ENCODE measurements around the gene SLC29A1.
"Not testable (repeated sequence)": the region's sequence is repeated elsewhere in the genome, so short reads cannot be mapped to it uniquely, and the experiment has no call there.

The SLC29A1 gene

DNA sequence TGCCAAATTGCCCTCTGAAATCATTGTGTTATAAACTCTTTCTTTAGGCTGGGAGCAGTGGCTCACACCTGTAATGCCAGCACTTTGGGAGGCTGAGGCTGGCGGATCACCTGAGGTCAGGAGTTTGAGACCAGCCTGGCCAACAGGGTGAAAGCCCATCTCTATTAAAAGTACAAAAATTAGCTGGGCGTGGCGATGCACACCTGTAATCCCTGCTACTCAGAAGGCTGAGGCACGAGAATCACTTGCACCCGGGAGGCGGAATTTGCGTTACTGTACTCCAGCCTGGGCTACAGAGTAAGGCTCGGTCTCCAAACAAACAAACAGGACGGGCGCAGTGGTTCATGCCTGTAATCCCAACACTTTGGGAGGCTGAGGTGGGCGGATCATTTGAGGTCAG lies 27.0 kb upstream of the SLC29A1 start:
- not testable (repeated sequence) for DNase-seq

DNA sequence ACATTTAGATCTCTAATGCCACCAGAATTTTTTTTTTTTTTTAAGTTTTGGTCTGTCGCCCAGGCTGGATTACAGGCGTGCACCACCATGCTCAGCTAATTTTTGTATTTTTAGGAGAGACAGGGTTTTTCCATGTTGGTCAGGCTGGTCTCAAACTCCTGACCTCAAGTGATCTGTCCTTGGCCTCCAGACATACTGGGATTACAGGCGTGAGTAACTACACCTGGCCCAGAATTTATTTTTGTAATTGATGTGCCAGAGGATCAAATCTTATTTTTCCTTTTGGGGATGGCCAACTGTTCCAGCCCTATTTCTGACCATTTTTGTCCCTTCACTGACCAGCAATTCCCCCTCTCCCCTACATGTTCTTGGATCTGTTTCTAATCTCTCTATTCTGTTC lies 24.7 kb upstream of the SLC29A1 start:
- no peak for DNase-seq

GRCh38 chr6:44199883-44200282 lies 23.5 kb upstream of the SLC29A1 start:
- no peak for DNase-seq

GRCh38 chr6:44201200-44201599 lies 22.2 kb upstream of the SLC29A1 start:
- no peak for DNase-seq

DNA sequence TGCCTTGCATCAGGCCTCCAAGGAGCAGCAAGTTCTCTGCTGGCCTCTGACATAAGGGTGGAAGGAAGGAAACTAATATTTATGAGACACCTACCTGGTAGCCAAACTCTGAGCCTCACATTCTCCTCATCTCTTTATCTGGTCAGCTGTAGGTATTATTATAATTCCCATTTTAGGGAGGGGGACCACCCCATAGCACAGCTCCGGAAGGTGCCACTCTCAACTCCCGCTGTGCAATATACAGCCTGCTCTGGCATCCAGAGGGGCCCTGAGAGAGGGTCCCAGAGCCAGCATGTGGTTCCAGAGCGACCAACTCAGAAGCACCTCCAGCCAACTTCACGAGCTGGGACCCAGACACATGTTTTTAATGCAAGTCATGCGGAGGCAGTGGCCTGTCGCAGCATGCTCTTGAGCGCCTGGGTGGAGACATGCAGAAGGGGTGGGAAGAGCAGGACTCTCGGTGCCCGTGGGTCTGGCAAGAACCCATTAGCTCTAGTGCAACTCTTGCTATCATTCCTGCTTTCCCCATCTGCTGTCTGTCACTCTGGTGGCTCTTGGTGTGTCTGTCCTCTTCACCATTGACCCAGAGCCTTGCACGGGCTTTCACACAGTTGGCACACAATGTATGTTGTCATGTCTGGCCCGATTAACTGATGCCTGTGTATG lies 21.6 kb upstream of the SLC29A1 start:
- no peak for DNase-seq

DNA sequence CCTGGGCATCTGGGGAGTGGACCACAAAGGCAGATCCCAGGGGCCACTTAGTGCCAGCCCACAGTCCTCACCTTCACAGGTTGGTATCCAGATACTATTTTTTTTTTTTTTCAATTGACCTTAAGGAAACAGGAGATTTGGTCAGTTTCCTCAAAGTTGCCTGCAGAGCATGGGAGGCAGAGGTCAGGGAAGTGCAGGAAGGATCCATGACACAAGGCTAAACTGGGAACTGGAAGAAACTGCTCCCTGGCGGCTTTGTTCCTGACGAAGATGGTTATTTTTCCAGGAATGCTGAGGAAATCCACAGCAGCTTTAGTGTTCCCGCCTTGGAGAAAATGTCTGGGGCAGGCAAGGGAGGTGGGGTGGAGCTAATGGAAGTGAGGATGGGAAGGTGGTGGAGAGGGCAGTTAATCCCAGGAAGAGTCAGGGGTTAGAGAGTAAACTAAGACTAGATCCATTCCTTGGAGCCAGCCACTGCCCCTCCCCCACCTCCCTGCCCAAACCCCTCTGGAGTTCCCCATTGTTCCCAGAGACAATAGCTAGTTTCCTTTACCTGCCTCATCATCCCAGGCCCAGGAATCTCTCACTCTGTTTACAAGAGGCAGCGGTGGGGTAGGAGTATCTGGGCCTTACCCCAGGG lies 20.9 kb upstream of the SLC29A1 start:
- DNase-seq: no peak

DNA sequence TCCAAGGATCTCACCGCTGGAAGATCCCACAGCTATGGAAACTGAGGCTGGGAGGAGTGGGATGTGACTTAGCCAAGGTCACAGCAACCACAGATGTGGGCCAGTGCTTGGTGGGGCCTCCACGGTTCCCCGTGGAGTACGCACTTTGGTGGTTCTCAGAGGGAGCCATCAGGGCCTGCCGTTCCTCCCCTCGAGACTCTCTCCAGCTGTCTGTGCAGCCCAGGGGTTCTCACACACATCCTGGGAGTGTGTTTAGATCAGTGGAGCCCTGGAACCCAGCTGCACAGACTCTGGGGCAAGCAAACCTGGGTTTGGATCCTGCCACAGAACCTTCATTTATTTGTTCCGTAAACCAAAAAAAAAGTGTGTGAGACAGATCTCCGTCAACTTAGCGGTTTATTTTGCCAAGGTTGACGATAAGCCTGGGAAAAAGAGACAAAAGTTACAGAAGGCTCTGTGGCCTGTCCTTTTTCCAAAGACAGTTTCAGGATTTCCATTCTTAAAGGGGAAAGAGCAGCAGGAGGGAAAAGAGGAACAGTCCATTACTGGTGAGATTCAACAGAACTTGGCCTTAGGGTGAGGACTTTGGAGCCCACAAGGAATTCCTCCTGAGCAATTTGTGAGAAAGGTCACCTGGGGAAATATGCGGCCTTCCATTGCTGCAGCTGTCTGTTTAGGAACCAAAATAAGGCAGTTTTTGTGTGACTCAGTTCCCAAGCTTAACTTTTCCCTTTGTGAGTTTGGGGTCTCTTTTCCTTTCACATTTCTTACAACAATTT lies 20.2 kb upstream of the SLC29A1 start:
- no peak for DNase-seq

DNA sequence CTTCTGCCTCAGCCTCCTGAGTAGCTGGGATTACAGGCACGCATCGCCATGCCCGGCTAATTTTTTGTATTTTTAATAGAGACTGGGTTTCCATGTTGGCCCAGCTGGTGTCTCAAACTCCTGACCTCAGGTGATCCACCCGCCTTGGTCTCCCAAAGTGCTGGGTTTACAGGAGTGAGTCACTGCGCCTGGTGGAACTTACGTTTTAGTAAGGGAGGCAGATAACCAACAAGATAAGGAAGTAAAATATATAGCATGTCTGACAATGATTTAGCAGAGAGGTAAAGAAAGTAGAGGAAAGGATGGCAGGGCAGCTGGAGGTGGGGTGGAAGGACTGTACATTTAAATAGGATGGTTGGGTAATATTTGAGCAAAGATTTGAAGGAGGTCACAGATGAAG lies 19.4 kb upstream of the SLC29A1 start:
- no peak for DNase-seq

- no peak for DNase-seq
Measured at GRCh38 chr6:44207966-44208365, 15.4 kb upstream of the SLC29A1 start.

DNA sequence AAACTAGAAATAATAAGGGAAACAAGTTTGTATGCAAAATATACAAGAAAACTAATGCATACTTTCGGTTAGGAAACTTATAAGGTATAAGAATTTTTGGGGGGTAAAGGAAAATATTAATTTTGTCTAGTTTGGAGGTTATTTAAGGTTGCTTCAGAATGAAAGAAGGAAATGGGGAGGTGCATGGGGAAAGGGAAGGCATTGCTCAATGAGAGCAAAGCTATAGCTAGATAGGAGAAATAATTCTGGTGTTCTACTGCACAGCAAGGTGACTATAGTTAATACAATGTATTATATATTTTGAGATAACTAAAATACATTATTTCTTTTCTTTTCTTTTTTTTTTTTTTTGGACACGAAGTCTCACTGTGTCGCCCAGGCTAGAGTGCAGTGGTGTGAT lies 12.1 kb upstream of the SLC29A1 start:
- DNase-seq: no peak

- DNase-seq: no peak
Measured at GRCh38 chr6:44214307-44214706, 9.1 kb upstream of the SLC29A1 start.

DNA sequence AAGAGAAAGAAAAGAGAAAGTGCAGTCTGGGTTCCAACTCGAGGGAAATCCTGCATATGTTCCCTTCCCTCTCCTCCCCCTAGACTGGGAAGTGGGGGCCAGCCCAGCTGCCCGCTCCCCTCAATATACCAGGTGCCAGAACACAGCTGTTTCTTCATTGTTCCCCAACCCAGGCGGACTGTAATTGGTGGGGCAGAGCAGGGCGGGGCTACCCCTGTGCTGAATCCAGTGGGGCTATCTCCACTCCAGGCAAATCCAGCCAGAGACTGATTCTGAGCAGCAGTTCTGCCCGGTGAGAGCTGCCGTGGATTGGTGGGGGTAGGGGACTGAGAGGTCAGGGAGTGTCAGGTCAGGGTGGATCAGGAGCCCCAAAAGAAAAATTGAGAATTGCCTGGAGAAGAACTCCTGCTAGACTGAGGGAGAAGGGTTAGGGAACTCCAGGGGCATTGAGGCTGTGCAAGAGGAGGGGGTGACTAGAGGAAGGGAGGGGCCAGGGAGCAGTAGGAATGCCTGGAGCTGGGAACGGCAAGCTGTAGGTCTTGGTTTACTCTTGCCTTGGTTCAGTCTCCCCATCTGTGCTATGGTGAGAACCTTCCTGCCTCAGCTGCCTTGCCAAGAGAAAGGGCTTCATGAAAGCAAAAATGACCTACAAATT lies 6.6 kb upstream of the SLC29A1 start, which contains the start of gene MYMX:
MYMX (plus strand) TSS at position 250 of the 655 bp plus-strand sequence. CDS start 546 bp downstream, outside the sequence.
- no peak for DNase-seq

- DNase-seq: no peak
Measured at GRCh38 chr6:44217332-44218143, 5.9 kb upstream of the SLC29A1 start.

DNA sequence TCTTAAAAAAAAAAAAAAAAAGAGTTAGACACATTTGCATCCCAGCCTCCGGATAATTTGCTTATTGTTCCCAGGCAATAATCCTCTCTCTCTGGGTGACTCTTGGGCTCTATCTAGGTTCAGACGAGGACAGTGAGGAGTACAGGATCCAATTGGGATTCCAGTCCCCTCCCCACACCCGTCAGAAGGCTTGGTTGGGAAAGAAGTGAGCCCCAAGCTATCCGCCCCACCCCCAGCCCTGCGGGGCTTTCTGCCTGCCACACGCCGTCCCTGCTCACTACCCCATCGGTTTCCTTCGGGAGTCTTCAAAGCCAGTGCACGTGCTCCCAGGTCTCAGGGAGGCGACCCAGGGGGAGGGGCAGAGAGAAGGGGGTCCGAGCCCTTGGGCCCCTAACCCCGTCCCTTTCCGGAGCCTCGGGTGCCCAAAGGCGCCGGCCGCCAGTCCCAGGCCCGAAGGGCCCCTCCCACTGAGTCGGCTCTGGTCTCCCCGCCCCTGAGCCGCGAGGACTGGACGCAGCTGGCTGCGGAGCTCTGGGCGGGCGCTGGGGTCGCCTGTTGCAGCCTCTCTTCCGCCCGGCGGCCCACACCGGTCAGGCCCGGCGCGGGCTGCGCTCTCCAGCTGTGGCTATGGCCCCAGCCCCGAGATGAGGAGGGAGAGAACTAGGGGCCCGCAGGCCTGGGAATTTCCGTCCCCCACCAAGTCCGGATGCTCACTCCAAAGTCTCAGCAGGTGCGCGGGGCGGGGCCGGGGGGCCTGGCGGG lies 4.2 kb upstream of the SLC29A1 start:
- peak; percentile 42 to 62 for DNase-seq

GRCh38 chr6:44219815-44220784 lies 3.3 kb upstream of the SLC29A1 start:
- no peak for DNase-seq

DNA sequence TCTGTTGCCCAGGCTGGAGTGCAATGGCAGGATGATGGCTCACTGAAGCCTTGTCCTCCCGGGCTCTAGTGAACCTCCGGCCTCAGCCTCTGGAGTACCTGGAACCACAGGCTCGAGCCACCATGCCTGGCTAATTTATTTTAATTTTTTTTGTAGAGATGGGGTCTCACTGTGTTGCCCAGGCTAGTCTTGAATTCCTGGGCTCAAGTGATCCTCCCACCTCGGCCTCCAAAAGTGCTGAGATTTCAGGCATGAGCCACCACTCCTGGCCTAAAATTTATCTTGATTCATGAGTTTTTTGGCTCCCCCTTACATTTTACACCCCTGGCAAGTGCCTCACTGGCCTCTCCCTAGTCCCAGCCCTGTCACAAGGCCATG lies 2.5 kb upstream of the SLC29A1 start:
- DNase-seq: no peak

GRCh38 chr6:44221291-44221960 lies 2.0 kb upstream of the SLC29A1 start:
- DNase-seq: peak; percentile 84 to 86

DNA sequence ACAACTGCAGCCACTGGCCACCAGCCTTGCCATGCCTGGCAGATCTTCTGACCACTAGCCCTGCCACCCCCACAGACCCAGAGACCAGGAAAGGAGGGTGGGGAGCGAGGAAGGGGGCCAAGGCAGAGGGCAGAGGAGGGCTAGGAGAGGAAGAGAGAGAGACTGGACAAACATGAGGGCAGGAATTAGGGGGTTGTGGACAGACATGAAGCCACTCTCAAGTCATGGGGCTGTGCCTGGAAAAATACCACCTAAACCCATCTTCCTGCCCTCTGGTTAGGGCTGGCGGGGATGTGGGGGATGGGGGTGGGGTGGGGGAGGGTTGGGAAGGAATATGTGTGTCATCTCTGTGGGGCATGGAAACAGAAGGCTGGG lies 1.4 kb upstream of the SLC29A1 start:
- DNase-seq: no peak

DNA sequence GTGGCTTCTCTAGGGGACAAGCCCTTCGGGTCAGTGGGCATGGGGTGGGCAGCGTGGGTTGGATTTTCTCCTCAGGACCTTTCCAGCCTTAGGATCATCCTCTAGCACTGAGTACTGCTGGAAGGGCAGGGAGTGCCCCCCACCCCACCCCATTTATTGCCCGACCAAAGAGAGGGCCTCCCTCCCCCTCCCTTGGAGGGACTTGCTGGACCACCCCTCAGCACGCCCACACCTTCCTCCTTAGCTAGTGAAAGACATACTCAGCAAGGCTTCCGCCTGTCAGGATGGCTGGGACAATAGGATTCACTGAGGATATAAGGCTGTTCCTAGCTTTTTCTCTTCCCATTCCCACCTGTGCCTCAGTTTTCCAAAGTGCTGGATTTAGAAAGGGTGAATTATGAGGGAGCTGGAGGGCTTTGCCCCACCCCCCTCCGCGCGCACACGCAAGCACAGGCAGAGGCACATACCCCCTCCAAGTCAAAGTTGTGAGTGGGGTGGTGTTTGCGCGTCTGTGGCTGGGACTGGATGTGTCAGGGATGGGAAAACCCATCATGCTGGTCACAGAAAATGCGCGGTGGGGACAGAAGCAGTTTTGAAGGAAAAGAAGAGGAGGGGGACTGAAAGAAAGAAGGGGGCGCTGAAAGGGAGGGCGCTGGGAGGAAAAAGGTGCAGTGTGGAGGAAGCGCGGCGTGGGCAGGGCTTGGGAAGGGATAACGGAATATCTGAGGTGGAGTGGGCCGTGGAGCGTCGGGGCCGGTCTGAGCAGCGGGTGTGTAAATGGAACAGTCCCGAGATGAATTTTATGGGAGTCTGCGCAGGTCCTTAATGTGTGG lies 693 bp upstream of the SLC29A1 start:
- DNase-seq: no peak
